ENCODE measurements around the gene RHNO1.

DNA sequence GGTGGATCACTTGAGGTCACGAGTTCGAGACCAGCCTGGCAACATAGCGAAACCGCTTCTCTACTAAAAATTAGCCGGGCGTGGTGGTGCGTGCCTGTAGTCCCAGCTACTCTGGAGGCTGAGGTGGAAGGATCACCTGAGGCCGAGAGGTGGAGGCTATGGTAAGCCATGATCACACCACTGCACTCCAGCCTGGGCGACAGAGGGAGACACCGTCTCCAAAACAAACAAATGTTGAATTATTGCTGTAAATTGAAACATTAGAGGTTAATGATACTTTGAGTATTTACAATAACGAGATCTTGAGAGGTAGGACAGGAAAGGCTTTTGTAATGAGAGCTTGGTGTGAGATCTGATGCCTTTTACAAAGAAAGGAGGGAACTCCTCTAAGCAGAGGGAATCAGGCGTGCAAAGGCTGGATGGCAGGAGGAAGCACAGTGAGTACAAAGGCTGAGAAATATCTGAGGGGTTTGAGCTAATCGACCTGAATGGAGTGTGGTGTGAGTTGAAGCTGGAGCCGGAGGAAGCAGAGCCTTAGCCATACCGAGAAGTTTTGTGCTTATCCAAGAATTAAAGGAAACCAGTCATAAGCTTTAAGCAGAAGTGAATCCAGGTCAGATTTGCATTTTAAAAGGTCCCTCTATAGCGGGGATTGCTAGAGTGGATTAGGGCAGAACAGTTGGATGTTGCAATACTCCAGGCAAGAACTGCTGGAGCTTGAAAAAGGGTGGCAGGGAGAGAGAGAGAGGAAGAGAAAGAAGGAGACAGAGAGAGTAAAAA, 1.1 kb downstream of the RHNO1 start:
- TF ChIP-seq, protein P1, sequence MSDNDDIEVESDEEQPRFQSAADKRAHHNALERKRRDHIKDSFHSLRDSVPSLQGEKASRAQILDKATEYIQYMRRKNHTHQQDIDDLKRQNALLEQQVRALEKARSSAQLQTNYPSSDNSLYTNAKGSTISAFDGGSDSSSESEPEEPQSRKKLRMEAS (IDR thresholded peaks at IDR 0.05; ENCODE audit: low read depth, low read length) = no peak
- TF ChIP-seq, protein P2, sequence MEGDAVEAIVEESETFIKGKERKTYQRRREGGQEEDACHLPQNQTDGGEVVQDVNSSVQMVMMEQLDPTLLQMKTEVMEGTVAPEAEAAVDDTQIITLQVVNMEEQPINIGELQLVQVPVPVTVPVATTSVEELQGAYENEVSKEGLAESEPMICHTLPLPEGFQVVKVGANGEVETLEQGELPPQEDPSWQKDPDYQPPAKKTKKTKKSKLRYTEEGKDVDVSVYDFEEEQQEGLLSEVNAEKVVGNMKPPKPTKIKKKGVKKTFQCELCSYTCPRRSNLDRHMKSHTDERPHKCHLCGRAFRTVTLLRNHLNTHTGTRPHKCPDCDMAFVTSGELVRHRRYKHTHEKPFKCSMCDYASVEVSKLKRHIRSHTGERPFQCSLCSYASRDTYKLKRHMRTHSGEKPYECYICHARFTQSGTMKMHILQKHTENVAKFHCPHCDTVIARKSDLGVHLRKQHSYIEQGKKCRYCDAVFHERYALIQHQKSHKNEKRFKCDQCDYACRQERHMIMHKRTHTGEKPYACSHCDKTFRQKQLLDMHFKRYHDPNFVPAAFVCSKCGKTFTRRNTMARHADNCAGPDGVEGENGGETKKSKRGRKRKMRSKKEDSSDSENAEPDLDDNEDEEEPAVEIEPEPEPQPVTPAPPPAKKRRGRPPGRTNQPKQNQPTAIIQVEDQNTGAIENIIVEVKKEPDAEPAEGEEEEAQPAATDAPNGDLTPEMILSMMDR (IDR thresholded peaks at IDR 0.05; ENCODE audit: low read depth, low read length) = no peak
- TF ChIP-seq POLR2A (IDR thresholded peaks at IDR 0.05; ENCODE audit: extremely low read depth, insufficient read length) = no peak
